ENCODE results near the gene BTF3L4. TPM values are rescaled to one million over a fixed set of nuclear protein-coding genes. Genes with fewer than 3 reads are reported as not detected.

The BTF3L4 gene
- total RNA-seq, 2 experiments from 2014 or later: 35.0 to 38.1 TPM

GRCh38 chr1:52102336-52103013 lies 46.4 kb downstream of the BTF3L4 start:
- no peaks in the 10 kb centered on the region for H3K36me3 Mint-ChIP-seq (ENCODE audit: low read depth)
- ChIA-PET POLR2A (no interaction called here), CTCF (no interaction called here)
- no peak overlapping the region for H3K4me3 Mint-ChIP-seq
- peaks cover 10% of the 10 kb centered on the region for H3K4me1 Mint-ChIP-seq
- peaks cover 14% of the 10 kb centered on the region for H3K27me3 Mint-ChIP-seq
- DNase-seq: no peak
- no peak overlapping the region for H3K27ac Mint-ChIP-seq
- no peaks in the 10 kb centered on the region for H3K9me3 Mint-ChIP-seq

- ChIA-PET POLR2A (no interaction called here), CTCF (interaction anchor here (0.5 kb wide), 1 partner anchor 23 kb away, joined by 5 read pairs; no protein-coding TSS in a partner anchor)
- no peaks in the 10 kb centered on the region for H3K9me3 Mint-ChIP-seq
- no peak overlapping the region for H3K27ac Mint-ChIP-seq
- no peaks in the 10 kb centered on the region for H3K4me1 Mint-ChIP-seq
- H3K36me3 Mint-ChIP-seq (ENCODE audit: low read depth): no peaks in the 10 kb centered on the region
- DNase-seq: no peak
- H3K27me3 Mint-ChIP-seq: peaks cover 2% of the 10 kb centered on the region
- H3K4me3 Mint-ChIP-seq: no peak overlapping the region
Measured at GRCh38 chr1:52111492-52111891, 55.4 kb downstream of the BTF3L4 start.

GRCh38 chr1:52112489-52112888 lies 56.4 kb downstream of the BTF3L4 start:
- Mint-ChIP-seq H3K4me1 (peaks cover 1% of the 10 kb centered on the region), H3K36me3 (ENCODE audit: low read depth) (no peaks in the 10 kb centered on the region), H3K4me3 (no peak overlapping the region), H3K9me3 (no peaks in the 10 kb centered on the region), H3K27me3 (peaks cover 2% of the 10 kb centered on the region), H3K27ac (no peak overlapping the region)
- DNase-seq: no peak
- ChIA-PET POLR2A (no interaction called here), CTCF (no interaction called here)

- Mint-ChIP-seq H3K9me3 (no peaks in the 10 kb centered on the region), H3K4me1 (peaks cover 3% of the 10 kb centered on the region), H3K36me3 (ENCODE audit: low read depth) (no peaks in the 10 kb centered on the region), H3K4me3 (no peak overlapping the region), H3K27me3 (peaks cover 14% of the 10 kb centered on the region), H3K27ac (no peak overlapping the region)
- ChIA-PET POLR2A (no interaction called here), CTCF (no interaction called here)
- no peak for DNase-seq
Measured at GRCh38 chr1:52119301-52120079, 63.4 kb downstream of the BTF3L4 start.

- no peak overlapping the region for H3K4me3 Mint-ChIP-seq
- no peaks in the 10 kb centered on the region for H3K9me3 Mint-ChIP-seq
- CTCF ChIA-PET: no interaction called here
- H3K27me3 Mint-ChIP-seq: peaks cover 28% of the 10 kb centered on the region
- POLR2A ChIA-PET: no interaction called here
- no peak for DNase-seq
- H3K36me3 Mint-ChIP-seq (ENCODE audit: low read depth): no peaks in the 10 kb centered on the region
- H3K27ac Mint-ChIP-seq: no peak overlapping the region
- H3K4me1 Mint-ChIP-seq: peaks cover 3% of the 10 kb centered on the region
Measured at GRCh38 chr1:52122384-52122783, 66.3 kb downstream of the BTF3L4 start.

GRCh38 chr1:52123622-52124021 lies 67.5 kb downstream of the BTF3L4 start:
- Mint-ChIP-seq H3K9me3 (no peaks in the 10 kb centered on the region), H3K4me1 (no peaks in the 10 kb centered on the region), H3K36me3 (ENCODE audit: low read depth) (no peaks in the 10 kb centered on the region), H3K4me3 (no peak overlapping the region), H3K27me3 (peaks cover 36% of the 10 kb centered on the region), H3K27ac (no peak overlapping the region)
- CTCF ChIA-PET: no interaction called here
- DNase-seq: no peak
- POLR2A ChIA-PET: no interaction called here

GRCh38 chr1:52125736-52126359 lies 69.8 kb downstream of the BTF3L4 start:
- Mint-ChIP-seq H3K4me1 (no peaks in the 10 kb centered on the region), H3K27ac (no peak overlapping the region), H3K9me3 (no peaks in the 10 kb centered on the region), H3K4me3 (no peak overlapping the region), H3K36me3 (ENCODE audit: low read depth) (no peaks in the 10 kb centered on the region), H3K27me3 (peaks cover 36% of the 10 kb centered on the region)
- POLR2A ChIA-PET: no interaction called here
- CTCF ChIA-PET: interaction anchor here (0.7 to 1.2 kb wide), 2 partner anchors 171 to 278 kb away, joined by 3 to 7 read pairs; no protein-coding TSS in a partner anchor
- no peak for DNase-seq

GRCh38 chr1:52127181-52128180 lies 71.4 kb downstream of the BTF3L4 start:
- H3K9me3 Mint-ChIP-seq: no peaks in the 10 kb centered on the region
- peaks cover 41% of the 10 kb centered on the region for H3K27me3 Mint-ChIP-seq
- H3K27ac Mint-ChIP-seq: no peak overlapping the region
- DNase-seq: no peak
- ChIA-PET CTCF (interaction anchor here (0.8 to 1.2 kb wide), 3 partner anchors 62 to 169 kb away, joined by 3 to 7 read pairs (median 5); no protein-coding TSS in a partner anchor), POLR2A (interaction anchor here (0.6 kb wide), 2 partner anchors 79 to 241 kb away, joined by 3 read pairs; no protein-coding TSS in a partner anchor)
- no peaks in the 10 kb centered on the region for H3K4me1 Mint-ChIP-seq
- no peaks in the 10 kb centered on the region for H3K36me3 Mint-ChIP-seq (ENCODE audit: low read depth)
- H3K4me3 Mint-ChIP-seq: no peak overlapping the region

- no peaks in the 10 kb centered on the region for H3K36me3 Mint-ChIP-seq (ENCODE audit: low read depth)
- peak; percentile 26 for DNase-seq
- H3K4me3 Mint-ChIP-seq: no peak overlapping the region
- ChIA-PET POLR2A (interaction anchor here (1.2 kb wide), 2 partner anchors 84 to 85 kb away, joined by 3 read pairs; partner anchors contain the start of genes BTF3L4 and TXNDC12), CTCF (interaction anchor here (0.6 to 1.5 kb wide), 2 partner anchors 46 to 547 kb away, joined by 3 to 5 read pairs; no protein-coding TSS in a partner anchor)
- peaks cover 47% of the 10 kb centered on the region for H3K27me3 Mint-ChIP-seq
- H3K4me1 Mint-ChIP-seq: peaks cover 33% of the 10 kb centered on the region
- no peaks in the 10 kb centered on the region for H3K9me3 Mint-ChIP-seq
- no peak overlapping the region for H3K27ac Mint-ChIP-seq
Measured at GRCh38 chr1:52139817-52140540, 83.9 kb downstream of the BTF3L4 start.

Other genes starting within 250 kb of the BTF3L4 start
- gene NRDC, start 177.6 kb upstream of the BTF3L4 start, total RNA-seq: 100 to 1,000 TPM; 162 to 164 TPM
- under 1 TPM; 0.03 to 0.08 TPM for gene RAB3B, start 65.6 kb upstream of the BTF3L4 start, total RNA-seq
- gene KTI12, start 22.5 kb upstream of the BTF3L4 start, total RNA-seq: 10 to 100 TPM; 11.3 to 11.5 TPM
- gene TXNDC12, start 1.1 kb upstream of the BTF3L4 start, total RNA-seq: 10 to 100 TPM; 56.6 to 63.5 TPM
- gene ZFYVE9, start 85.8 kb downstream of the BTF3L4 start, total RNA-seq: under 1 TPM; 0.30 to 0.35 TPM

Data from activated CD4-positive, alpha-beta memory T cell treated with anti-CD3 and anti-CD28 coated beads, Interleukin-2, amount 10 ng/mL, durations not matched to agents 7 days and 5 days (primary cell).